ENCODE results near the gene GYPA.
"Not testable (repeated sequence)": the region's sequence is repeated elsewhere in the genome, so short reads cannot be mapped to it uniquely, and the experiment has no call there.

- TF ChIP-seq, protein P1, sequence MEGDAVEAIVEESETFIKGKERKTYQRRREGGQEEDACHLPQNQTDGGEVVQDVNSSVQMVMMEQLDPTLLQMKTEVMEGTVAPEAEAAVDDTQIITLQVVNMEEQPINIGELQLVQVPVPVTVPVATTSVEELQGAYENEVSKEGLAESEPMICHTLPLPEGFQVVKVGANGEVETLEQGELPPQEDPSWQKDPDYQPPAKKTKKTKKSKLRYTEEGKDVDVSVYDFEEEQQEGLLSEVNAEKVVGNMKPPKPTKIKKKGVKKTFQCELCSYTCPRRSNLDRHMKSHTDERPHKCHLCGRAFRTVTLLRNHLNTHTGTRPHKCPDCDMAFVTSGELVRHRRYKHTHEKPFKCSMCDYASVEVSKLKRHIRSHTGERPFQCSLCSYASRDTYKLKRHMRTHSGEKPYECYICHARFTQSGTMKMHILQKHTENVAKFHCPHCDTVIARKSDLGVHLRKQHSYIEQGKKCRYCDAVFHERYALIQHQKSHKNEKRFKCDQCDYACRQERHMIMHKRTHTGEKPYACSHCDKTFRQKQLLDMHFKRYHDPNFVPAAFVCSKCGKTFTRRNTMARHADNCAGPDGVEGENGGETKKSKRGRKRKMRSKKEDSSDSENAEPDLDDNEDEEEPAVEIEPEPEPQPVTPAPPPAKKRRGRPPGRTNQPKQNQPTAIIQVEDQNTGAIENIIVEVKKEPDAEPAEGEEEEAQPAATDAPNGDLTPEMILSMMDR (conservative IDR thresholded peaks at IDR 0.05; ENCODE audit: low read depth, low read length), result not testable (repeated sequence)
- TF ChIP-seq EZH2phosphoT487 (IDR thresholded peaks at IDR 0.05; ENCODE audit: borderline replicate concordance, low read length); EZH2 (IDR thresholded peaks at IDR 0.05; ENCODE audit: low read length, unreplicated experiment): not testable (repeated sequence)
Observed at GRCh38 chr4:144128709-144129320, 11.7 kb downstream of the GYPA start.
